ENCODE data around the gene EXOC3L1. TPM values are rescaled to one million over a fixed set of nuclear protein-coding genes. Genes with fewer than 3 reads are reported as not detected.
A peak's percentile ranks its signal among the peaks of the same experiment; 100 is the strongest.

The EXOC3L1 gene
- total RNA-seq, 2 donors from 2014 or later = 1.8 to 2.0 TPM

GRCh38 chr16:67182288-67182687, 7.6 kb downstream of the EXOC3L1 start:
- WGBS, 2 donors = 76 to 85% methylated on average over 2 of the region's 2 CpGs
- Histone ChIP-seq H3K9me3 (no peaks in the 10 kb centered on the region), H3K27ac (no peak overlapping the region), H3K36me3 (replicated peaks in 1 of 2; ENCODE audit: insufficient read depth in 1 of 2, low read depth in 2 of 2) (no peaks in the 10 kb centered on the region), H3K4me1 (peaks cover 44% of the 10 kb centered on the region), H3K27me3 (no peaks in the 10 kb centered on the region), H3K4me3 (no peak overlapping the region)
- TF ChIP-seq CTCF (IDR thresholded peaks at IDR 0.05) (no peak), POLR2A (IDR thresholded peaks at IDR 0.05) (no peak)
- no peak for DNase-seq
- ATAC-seq = no peak
- intact Hi-C loops (cut with DNase I) = loop anchor here (10.0 kb wide), 1 partner anchor 207 kb away; no protein-coding TSS in a partner anchor

GRCh38 chr16:67181346-67181745, 8.6 kb downstream of the EXOC3L1 start:
- ATAC-seq (no peak), DNase-seq (peak in 3 of 4 donors; percentile 41 to 56 (median 45))
- intact Hi-C loops (cut with DNase I) = loop anchor here (10.0 kb wide), 1 partner anchor 207 kb away; no protein-coding TSS in a partner anchor
- WGBS, 2 donors = 66 to 71% methylated on average over 2 of the region's 2 CpGs
- no peak overlapping the region for H3K4me3 ChIP-seq
- no peaks in the 10 kb centered on the region for H3K9me3 ChIP-seq
- H3K4me1 ChIP-seq = peaks cover 45% of the 10 kb centered on the region
- no peaks in the 10 kb centered on the region for H3K36me3 ChIP-seq (replicated peaks in 1 of 2; ENCODE audit: insufficient read depth in 1 of 2, low read depth in 2 of 2)
- no peak for TF ChIP-seq CTCF (IDR thresholded peaks at IDR 0.05)
- TF ChIP-seq POLR2A (IDR thresholded peaks at IDR 0.05) = no peak
- H3K27ac ChIP-seq = peak overlapping the region in 1 of 4 donors; percentile 16
- H3K27me3 ChIP-seq = no peaks in the 10 kb centered on the region

DNA sequence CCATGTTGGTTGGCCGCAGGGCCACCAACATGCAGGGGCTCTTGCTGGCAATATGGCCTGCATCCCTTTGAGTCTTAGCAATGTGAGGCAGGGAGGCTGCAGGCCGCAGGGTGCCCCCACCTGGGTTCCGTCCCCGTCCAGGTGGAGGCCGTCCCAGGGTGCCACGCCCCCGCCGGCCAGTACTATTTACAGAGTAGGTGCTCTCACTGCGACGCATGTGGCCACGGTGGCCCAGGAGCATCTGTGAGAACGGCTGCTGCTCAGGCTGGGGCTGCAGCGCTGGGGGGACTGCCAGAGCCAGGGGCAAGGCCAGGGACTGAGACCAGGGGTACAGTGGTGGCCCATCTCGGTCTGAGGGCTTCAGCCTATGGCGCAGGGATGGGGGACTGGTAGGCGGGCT, 9.8 kb downstream of the EXOC3L1 start:
- Histone ChIP-seq H3K4me1 (peaks cover 36% of the 10 kb centered on the region), H3K27me3 (no peaks in the 10 kb centered on the region), H3K27ac (no peak overlapping the region), H3K36me3 (replicated peaks in 1 of 2; ENCODE audit: insufficient read depth in 1 of 2, low read depth in 2 of 2) (no peaks in the 10 kb centered on the region), H3K9me3 (no peaks in the 10 kb centered on the region), H3K4me3 (no peak overlapping the region)
- ATAC-seq (no peak), DNase-seq (no peak)
- no peak for TF ChIP-seq POLR2A (IDR thresholded peaks at IDR 0.05)
- no peak for TF ChIP-seq CTCF (IDR thresholded peaks at IDR 0.05)
- WGBS, 2 donors = 87% methylated on average over 16 of the region's 16 CpGs; no CpG with 5 or more reads in 1 of the 2 donors
- intact Hi-C loops (cut with DNase I) = loop anchor here (10.0 kb wide), 1 partner anchor 205 kb away; no protein-coding TSS in a partner anchor

DNA sequence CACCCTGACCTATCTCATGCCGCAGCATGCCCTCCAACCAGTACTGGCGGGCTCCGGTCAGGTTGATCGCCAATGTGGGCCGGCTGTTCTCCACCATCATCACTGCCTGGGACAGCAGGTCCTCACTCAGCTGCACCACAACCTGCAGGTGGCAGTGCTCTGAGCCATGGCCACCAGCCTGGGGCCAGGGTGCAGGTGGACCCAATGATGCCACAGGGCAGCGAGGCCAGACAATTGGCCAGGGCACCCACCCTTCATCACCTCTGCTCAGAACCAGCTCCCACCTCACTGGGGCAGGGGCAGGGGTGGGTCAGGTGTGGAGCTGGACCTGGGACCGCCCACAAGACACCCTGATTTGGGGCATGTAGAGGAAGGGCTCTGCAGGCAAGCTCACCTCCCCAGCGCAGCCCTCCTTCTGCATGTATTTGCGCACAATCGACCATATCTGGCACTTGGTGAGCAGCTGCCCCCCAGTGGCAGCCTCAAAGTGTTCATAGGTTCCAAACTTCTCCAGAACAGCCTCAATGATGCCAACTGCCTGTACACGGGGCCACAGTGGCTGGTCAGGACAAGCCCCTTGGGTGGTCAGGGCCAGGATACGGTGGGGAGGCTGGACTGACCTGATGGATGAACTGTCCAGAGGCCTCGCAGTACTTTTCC, 10.4 kb downstream of the EXOC3L1 start:
- Histone ChIP-seq H3K27me3 (no peaks in the 10 kb centered on the region), H3K9me3 (no peaks in the 10 kb centered on the region), H3K27ac (no peak overlapping the region), H3K36me3 (replicated peaks in 1 of 2; ENCODE audit: insufficient read depth in 1 of 2, low read depth in 2 of 2) (no peaks in the 10 kb centered on the region), H3K4me1 (peaks cover 34% of the 10 kb centered on the region), H3K4me3 (no peak overlapping the region)
- WGBS, 2 donors = 92 to 100% methylated on average over 1 to 12 of the region's 13 CpGs
- DNase-seq = no peak
- intact Hi-C loops (cut with DNase I) = loop anchor here (10.0 kb wide), 1 partner anchor 205 kb away; no protein-coding TSS in a partner anchor
- TF ChIP-seq CTCF (IDR thresholded peaks at IDR 0.05) (no peak), POLR2A (IDR thresholded peaks at IDR 0.05) (no peak)
- ATAC-seq = no peak
